RCC 7860 (cell line): Measurements from ENCODE around the gene COMMD1.
"Not testable (repeated sequence)": the region's sequence is repeated elsewhere in the genome, so short reads cannot be mapped to it uniquely, and the experiment has no call there.

ENCODE experiments used
- DNase-seq: peaks from one replicate; pipeline ENCODE4 v3.0.0-alpha.2; 2015; ENCODE audit warnings: low spot score
- FAIRE-seq: peaks from 2 replicates; lab custom pipeline; 2012; peaks lifted over from hg19 to GRCh38; lab: Jason Lieb, UNC

The COMMD1 gene

DNA sequence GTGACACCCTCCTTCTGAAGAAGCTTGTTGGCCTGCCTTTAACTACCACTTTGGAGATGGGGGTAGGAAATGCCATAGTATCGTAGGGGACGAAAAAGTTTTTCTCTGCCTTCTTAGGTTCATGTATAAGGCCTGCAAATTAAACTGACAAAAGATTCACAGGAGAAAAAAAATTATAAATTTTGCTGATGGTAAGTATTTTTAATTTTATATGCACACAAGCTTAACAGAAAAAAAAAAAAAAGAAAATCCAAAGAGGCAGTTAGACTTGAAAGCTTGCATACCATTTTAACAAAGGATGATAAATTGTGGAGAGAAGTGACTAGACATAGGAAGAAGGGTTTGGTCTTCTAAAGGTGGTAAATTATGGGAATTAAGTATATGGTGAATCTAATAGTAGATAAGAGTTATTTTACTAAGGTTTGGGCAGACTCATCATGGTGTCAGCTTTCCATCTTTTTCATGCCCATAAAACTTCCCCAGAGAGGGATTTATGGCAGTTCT, 227.9 kb downstream of the COMMD1 start:
- no peak for DNase-seq
- no peak for FAIRE-seq

DNA sequence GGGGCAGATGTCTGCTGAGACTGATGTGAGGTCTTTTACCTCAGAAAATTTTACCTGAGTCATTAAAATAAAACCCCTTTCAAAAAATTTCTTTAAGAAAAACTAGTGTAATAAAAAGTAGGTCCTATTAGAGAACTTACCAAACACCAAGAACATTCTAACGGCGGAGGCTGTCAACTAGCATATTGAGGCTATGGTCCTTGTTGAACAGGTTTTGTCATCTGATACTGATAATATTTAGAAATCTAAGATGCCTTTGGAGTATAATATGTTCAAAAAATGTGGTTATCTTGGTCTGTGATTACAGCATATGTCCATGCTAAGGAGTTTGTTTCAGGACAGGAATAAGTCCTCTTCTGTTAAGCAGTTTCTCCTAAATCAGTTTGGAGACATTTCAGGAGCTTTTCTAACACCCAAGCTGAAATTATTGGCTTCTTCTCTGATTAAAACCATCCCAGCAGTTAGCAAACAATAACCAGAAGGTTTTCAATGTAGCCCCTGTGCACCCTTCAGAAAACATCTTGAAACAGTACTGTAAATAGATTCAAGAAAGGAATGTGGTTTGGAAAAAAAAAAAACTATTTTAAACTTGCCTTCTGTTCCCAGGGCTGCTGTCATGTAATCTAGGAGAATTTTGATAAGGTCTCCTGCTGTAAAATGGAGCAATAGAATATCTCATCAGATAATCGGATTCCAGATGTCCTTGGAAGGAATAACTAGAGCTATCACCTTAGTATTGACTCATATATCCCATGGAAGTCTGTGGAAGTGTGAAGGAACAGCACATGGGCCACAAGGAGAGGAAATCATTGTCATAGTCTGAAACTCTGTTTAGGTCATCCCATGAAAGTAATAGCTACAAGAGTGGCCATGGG, 231.7 kb downstream of the COMMD1 start:
- DNase-seq (no peak), FAIRE-seq (no peak)

DNA sequence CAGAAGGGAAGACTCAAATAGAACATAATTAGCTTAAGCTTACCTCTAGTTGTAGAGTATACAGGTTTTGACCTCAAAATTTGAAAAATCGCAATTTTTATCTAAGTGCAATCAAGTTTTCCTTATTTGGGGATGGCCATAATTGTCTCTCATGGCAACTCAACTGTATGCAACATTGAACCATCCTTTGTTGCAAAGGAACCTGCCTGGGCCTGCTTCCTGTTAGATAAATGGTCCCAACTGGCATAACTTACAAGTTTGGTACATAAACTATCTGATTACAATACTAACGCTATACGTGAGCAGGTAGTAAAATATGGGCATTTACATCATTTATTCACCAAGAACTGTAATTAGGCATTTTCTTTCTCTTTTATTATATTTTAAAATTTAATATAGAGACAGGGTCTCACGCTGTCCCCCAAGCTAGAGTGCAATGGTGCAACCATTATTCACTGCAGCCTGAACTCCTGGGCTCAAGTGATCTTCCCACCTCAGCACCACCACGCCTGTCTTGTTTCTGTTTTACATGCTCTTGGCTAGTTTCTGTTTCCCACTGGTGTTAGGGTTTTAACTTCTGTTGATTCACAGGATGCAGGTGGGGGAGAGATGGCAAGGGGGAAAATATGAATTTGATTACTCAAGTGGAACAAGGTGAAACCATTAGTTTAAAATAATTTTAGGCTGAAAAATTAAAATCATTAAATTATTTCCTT, 235.1 kb downstream of the COMMD1 start:
- DNase-seq (no peak), FAIRE-seq (no peak)

- DNase-seq = no peak
- FAIRE-seq = no peak
Measured at GRCh38 chr2:62141142-62141740, 235.8 kb downstream of the COMMD1 start.

DNA sequence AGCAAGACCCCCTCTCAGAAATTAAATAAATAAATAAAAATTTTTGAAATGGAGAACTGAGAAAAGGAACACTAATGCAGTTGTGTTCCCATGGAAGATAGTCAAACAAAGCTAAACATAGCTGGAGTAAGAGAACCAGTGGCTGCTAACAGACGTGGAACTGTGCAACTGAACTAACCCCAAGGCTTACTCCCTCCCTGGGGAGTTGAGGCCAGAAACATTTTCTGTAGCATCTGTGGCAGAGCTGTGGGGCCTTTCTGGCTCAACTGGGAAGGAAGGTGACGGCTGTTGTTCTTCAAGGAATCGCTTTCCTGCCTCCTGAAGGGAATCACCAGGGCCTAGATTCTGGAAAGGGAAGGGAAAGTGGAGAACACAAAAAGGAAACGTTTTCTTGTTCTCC, 236.6 kb downstream of the COMMD1 start:
- FAIRE-seq (no peak), DNase-seq (no peak)

GRCh38 chr2:62143696-62144095, 238.2 kb downstream of the COMMD1 start:
- DNase-seq (no peak), FAIRE-seq (no peak)

- DNase-seq (no peak), FAIRE-seq (no peak)
Measured at GRCh38 chr2:62144689-62145477, 239.4 kb downstream of the COMMD1 start.

- DNase-seq (no peak), FAIRE-seq (no peak)
Measured at GRCh38 chr2:62145478-62146100, 240.1 kb downstream of the COMMD1 start.

GRCh38 chr2:62146790-62147189, 241.3 kb downstream of the COMMD1 start:
- FAIRE-seq, DNase-seq: not testable (repeated sequence)

DNA sequence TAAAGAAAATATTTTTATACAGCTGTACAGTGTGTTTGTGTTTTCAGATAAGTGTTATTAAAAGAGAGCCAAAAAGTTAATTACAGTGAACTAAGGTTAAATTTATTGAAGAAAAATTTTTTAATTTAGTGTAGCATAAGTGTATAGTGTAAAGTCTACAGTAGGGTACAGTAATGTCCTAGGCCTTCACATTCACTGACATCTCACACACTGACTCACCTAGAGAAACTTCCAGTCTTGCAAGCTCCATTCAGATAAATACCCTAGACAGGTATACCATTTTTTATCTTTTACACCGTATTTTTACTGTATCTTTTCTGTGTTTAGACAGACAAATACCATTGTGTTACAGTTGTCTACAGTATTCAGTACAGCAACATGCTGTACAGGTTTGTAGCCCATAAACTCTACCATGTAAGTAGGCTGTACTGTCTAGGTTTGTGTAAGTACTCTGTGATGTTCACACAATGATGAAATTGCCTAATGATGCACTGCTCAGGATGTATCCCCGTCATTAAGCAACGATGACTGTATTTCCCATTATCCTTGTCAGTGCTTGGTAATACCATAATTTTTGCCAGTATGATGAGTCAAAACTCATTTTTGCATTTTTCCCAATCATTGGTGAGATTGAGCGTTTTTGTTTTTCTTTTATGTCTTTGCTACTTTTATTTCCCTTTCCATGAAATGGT, 242.3 kb downstream of the COMMD1 start:
- no peak for FAIRE-seq

DNA sequence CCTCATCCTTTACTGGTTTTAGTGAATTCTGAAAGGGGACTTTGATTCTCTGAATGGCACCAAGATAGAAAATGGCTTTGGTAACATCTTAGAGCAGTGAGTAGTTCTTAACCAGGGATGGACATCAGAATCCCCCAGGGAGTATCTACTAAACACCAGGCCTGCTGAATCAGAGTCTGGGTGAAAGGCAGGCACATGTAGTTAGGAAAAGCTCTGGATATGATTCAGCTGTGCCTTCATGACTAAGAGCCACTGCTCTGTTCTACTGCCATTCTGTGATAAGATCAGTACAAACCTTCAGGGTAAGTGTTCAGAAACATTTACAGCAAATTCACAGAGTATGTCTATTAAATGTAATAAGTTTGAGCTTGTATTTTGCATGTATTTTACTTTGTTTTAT, 244.2 kb downstream of the COMMD1 start:
- FAIRE-seq = peak; percentile 51
- peak; percentile 70 for DNase-seq

More for the DNA sequence above, 242.3 kb downstream of the COMMD1 start:
- DNase-seq = no peak

GRCh38 chr2:62150597-62151305, 245.3 kb downstream of the COMMD1 start:
- DNase-seq (no peak), FAIRE-seq (no peak)

- no peak for FAIRE-seq
- DNase-seq = no peak
Measured at GRCh38 chr2:62151306-62151638, 245.8 kb downstream of the COMMD1 start.

GRCh38 chr2:62152000-62152399, 246.5 kb downstream of the COMMD1 start:
- DNase-seq = peak; percentile 39

GRCh38 chr2:62156861-62157496, 251.5 kb downstream of the COMMD1 start:
- DNase-seq = no peak
- FAIRE-seq = no peak

More at GRCh38 chr2:62152000-62152399, 246.5 kb downstream of the COMMD1 start:
- FAIRE-seq = no peak

- no peak for DNase-seq
- no peak for FAIRE-seq
Measured at GRCh38 chr2:62158444-62159121, 253.1 kb downstream of the COMMD1 start.

DNA sequence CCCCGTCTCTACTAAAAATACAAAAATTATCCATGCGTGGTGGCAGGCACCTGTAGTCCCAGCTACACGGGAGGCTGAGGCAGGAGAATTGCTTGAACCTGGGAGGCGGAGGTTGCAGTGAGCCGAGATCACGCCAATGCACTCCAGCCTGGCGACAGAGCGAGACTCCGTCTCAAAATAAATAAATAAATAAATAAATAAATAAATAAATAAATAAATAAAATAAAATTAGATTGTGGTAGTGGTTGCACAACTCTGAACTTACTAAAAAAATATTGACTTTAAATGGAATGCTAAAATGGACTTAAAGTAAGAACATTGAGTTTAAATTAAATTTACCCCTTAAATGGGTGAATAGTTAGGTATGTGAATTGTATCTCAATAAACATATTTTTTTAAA, 255.2 kb downstream of the COMMD1 start:
- DNase-seq, FAIRE-seq: not testable (repeated sequence)
